HG03558 (cell line): Measurements from ENCODE around the gene CELF1.
A peak's percentile ranks its signal among the peaks of the same experiment; 100 is the strongest.
"Not testable (repeated sequence)": the region's sequence is repeated elsewhere in the genome, so short reads cannot be mapped to it uniquely, and the experiment has no call there.

Experiments used
- ATAC-seq: cut with Tn5 transposase; IDR thresholded peaks from one replicate; pipeline ENCODE4 v1.9.1; 2021; ENCODE audit warnings: moderate number of reproducible peaks; ENCODE audit not compliant: unreplicated experiment; ENCODE audit errors: extremely low read depth

The CELF1 gene

DNA sequence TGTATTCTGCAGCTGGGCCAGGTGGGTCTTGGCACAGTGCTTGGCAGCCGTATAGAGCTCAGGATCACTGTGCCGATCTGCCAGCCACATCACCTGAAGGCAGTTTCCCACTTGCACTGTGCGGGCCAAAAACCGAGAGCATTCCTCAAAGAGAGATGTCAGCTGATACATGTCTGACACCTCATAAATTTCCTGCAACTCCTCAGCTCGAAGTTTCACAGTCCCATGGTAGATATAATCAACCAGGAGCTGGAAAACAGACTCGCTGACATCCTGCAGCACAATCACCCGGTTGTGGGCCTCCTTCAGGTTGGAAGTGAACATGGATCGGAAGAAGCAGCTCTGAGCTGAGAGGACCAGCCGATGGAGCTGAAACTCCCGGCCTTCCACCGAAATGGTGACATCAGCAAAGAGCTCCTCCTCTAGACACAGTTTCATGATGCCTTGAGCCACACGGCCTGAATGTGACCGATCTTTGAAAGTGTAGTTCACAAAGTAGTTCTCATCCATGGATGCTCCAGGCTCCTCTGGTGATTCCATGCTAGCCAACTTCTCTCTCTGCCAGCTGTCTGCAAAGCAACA, 24.6 kb upstream of the CELF1 start:
- no peak for ATAC-seq

DNA sequence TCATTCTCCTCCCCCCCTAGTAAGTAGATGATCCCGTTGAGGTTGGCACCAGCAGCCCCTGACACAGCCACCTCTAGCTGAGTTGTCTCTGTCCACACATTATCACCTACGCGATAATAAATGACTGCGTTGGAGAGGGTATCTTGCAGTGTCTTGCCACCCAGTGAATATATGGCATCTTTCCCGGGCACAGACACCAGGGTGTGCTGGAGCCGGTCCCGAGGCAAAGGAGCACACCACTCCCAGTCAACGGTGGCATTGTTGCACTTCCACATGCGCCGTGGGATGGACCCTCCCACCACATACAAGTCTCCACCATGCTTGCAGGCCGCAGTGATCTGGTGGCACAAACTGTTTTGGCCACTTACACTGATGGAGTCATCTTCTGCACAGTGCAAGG, 20.4 kb upstream of the CELF1 start:
- ATAC-seq: no peak

DNA sequence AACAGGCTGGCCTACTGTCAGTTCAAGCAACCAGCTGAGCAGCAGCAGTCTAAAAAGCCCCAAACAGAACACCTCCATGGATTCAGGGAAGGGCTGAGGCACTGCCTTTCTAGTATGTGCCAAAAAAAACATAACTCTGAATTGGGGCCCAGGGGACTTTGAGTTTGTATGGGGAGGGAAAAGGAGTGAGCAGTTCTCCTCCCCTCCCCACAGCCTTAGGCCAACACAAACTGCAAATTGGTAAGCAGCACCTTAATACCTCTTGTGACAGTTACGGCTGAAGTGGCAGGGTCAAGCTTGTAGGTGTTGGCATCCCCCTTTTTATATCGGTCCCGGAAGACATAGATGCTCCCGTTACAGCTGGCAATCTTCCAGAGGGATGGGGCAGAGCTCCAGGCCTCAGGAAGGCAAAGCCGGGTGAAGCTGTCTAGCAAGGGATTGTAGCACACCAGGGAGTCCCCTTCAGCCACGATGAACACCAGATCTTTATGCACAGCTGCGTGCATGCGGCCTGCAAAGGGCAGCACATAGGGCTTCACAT, 19.9 kb upstream of the CELF1 start:
- ATAC-seq: no peak

DNA sequence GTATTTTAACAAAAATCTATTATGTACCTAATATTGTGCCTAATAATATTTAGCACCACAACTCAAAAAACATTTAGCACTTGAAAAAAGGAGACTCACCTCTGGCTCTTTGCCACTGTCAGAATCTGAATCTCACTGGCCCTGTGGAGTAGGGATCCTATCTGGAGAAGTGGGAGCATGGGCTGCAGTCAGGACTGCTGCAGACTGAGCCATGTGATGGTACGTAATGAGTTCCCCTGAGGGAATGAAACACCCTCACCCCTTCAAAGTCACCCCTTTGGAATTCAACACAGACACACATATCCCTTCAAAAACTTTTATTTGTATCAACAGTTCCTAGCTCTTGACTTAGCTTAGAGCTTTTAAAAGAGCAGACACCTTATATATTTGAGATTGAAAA, 19.0 kb upstream of the CELF1 start:
- ATAC-seq: no peak

DNA sequence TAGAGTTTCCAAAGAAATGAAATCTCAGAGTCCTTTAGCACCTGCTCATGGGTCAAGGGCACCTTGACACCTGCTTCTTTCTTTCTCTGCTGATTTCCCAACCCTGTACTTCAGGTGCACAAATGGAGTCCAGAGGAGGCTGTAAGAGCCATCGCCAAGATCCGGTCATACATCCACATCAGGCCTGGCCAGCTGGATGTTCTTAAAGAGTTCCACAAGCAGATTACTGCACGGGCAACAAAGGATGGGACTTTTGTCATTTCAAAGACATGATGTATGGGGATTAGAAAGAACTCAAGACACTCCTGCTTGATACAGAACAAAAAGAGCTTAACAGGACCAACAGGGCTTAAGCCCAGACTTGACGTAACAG, 18.4 kb upstream of the CELF1 start:
- no peak for ATAC-seq

DNA sequence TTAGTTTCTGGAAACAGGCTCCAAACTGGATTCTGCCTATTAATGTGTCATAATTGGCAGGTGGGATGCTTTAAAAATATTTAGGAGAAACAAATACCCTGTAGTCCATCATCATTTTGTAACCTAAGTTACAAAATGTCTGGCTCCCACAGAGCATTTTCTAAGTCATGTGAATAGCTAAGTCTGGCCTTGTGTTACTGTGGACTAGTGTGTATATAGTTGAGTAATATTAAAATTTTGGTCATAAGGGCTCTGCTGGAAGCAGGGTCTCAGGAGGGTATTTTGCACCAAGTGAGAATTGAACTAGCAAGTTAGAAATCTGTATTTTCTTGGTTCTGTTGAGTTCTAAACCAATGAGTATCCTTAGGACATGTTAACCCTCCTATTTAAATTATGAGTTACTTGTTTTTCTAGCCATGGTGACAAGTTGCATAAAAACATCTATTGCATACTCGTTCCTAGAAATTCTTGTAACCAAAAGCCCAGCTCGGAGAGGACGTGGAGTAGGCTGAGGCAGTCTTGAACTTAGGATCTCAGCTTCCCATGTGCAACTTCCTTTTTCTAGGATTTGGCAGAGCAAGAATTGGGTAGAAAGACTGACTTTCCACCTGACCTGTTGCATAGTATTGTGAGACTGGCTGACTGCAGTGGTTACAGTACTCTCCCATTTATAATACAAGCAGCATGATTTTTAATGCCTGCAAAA, 17.9 kb upstream of the CELF1 start:
- no peak for ATAC-seq

DNA sequence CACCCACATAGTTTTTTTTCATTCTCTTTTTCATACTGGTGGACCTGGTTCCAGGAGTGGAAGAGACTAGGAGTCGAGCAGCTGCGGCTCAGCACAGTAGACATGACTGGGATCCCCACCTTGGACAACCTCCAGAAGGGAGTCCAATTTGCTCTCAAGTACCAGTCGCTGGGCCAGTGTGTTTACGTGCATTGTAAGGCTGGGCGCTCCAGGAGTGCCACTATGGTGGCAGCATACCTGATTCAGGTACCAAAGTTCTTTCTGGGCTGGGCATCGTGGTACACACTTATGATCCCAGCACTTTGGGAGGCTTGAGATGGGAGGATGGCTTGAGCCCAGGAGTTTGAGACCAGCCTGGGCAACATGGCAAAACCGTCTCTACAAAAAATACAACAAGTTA, 16.7 kb upstream of the CELF1 start:
- ATAC-seq: no peak

DNA sequence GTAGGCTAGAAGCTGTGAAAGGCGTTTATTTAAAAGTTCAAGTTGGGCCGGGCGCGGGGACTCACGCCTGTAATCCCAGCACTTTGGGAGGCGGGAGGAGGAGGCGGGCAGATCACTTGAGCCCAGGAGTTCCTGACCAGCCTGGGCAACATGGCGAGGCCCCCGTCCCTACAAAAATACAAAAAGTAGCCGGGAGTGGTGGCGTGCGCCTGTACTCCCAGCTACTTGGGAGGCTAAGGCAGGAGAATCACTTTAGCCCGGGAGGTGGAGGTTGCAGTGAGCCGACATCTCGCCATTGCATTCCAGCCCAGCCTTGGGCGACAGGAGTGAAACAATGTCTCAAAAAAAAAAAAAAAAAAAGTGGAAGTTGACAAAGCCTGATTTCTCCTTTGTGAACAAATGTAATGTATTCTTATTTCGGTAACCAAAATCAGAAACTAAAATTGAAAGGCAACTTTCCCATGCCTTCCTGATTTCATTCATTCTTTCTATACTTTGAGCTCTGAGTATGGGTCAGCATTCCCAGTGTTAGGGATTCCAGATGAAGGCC, 13.3 kb upstream of the CELF1 start:
- no peak for ATAC-seq

DNA sequence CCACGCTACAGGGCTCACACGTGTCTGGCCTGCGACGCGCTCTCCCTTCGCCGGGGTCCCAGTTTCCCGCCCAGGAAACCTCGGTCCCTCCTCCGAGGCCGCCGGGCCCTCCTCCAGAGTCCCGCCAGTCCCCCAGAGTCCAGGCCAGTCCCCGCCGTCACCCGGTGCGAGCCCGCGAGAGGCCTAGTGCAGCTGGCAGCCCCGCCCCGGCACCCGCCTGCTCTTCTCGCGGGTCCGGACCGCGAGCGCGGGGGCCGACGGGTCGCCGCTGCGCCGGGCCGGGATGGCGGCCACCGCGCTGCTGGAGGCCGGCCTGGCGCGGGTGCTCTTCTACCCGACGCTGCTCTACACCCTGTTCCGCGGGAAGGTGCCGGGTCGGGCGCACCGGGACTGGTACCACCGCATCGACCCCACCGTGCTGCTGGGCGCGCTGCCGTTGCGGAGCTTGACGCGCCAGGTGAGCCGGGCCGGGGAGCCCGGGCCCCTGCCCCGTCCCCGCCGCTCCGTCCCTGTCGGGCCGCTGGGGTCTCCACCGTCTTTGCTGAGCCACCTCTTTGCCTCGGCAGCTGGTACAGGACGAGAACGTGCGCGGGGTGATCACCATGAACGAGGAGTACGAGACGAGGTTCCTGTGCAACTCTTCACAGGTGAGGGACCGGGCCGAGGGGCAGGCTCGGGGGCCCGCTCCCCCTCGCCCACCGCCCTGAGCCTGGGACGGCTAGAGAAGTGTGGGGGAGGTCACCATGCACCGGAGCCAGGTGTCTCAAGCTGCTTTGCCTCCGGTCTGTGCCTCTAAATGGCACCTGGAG, 12.6 kb upstream of the CELF1 start, which contains the start of gene PTPMT1:
TSS of gene PTPMT1 (plus strand) at position 260 of the 809 bp plus-strand sequence. CDS start at position 284, 24 bp downstream.
- ATAC-seq: peak; percentile 62

DNA sequence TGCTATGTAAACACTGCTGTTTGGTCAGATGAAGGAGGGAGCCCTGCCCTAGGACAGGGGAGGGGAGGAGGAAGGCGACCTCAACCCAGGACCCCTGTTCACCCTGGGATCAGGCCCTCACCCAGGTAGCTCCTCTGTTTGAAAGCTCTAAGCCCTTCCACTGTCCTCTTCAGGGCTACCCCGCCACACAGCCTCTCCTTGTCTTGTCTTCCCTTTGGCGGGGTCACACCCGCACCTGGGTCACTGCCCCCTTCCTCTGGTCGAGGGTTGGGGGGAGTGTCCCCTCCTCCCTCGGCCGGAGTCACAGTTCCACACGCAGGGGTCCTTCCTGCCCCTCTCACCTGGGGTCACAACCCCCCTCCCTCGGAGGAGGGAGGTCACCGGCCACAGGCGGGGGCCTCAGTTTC, 12.0 kb upstream of the CELF1 start:
- ATAC-seq: no peak

DNA sequence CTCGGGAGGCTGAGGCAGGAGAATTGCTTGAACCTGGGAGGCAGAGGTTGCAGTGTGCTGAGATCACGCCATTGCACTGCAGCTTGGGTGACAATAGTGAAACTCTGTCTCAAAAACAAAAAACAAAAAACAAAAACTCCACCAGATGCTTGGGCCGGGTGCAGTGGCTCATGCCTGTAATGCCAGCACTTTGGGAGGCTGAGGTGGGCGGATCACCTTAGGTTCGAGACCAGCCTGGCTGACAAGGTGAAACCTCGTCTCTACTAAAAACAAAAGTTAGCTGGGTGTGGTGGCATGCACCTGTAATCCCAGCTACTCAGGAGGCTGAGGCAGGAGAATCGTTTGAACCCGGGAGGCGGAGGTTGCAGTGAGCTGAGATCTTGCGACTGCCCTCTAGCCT, 11.4 kb upstream of the CELF1 start:
- not testable (repeated sequence) for ATAC-seq

DNA sequence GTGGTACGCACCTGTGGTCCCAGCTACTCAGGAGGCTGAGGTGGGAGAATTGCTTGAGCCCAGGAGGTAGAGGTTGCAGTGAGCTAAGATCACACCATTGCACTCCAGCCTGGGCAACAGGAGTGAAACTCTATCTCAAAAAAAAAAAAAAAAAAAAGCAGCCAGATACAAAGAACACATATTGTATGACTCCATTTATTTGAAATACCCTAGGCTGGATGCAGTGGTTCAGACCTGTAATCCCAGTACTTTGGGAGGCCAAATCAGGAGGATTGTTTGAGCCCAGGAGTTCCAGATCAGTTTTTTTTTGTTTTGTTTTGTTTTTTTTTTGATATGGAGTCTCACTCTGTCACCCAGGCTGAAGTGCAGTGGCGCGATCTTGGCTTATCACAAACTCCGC, 9.5 kb upstream of the CELF1 start:
- ATAC-seq: not testable (repeated sequence)

DNA sequence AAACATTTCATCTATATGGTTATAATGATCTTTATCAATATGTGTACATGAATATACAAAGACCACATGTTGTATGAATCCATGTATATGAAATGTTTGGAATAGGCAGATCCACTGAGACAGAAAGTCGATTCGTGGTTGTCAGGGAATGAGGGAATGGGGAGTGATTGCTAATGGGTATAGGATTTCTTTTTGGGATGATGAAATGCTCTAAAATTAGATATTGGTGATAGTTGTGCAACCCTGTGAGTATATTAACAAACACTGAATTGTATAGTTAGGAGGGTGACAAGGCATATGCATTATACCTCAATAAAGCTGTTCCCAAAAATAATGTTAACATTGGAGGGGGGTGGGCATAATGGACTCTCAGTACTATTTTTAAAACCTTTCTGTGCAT, 7.5 kb upstream of the CELF1 start:
- no peak for ATAC-seq

DNA sequence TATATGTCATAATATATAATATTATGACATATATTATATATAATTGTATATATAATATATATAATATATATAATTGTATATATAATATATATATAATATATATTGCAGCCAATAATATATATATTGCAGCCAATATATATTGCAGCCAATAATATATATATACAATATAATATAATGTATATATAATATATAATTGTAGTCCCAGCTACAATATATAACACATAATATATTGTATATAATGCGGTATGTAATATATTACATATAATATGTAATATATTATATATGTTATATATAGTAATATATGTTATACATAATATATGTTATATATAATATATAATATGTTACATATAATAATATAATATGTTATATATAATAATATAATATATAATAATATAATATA, 5.8 kb upstream of the CELF1 start:
- ATAC-seq: no peak

DNA sequence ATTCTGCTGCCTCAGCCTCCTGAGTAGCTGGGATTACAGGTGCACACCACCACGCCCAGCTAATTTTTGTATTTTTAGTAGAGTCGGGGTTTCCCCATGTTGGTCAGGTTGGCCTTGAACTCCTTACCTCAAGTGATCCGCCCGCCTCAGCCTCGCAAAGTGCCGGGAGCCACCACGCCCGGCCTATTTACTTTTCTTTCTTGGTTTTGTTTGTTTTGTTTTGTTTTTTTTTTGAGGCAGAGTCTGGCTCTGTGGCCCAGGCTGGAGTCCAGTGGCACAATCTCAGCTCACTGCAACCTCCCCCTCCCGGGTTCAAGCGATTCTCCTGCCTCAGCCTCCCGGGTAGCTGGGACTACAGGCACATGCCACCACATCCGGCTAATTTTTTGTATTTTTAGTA, 4.1 kb upstream of the CELF1 start:
- not testable (repeated sequence) for ATAC-seq

DNA sequence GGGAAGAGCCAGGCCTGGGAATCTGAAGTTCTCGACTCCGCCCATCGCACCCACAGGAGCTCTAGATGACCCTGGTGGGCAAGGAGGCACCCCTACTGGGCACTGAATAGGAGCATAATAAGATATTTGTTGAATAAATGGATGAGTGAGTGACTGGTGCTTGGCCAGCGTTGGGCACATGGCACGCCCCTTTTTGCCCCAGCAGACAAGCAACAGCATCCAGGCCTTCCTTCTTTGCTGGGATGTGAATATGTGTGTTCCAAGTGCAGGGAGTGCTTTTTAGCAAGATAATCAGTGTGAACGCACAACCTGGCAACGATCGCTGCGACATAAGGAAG, 443 bp upstream of the CELF1 start:
- no peak for ATAC-seq

DNA sequence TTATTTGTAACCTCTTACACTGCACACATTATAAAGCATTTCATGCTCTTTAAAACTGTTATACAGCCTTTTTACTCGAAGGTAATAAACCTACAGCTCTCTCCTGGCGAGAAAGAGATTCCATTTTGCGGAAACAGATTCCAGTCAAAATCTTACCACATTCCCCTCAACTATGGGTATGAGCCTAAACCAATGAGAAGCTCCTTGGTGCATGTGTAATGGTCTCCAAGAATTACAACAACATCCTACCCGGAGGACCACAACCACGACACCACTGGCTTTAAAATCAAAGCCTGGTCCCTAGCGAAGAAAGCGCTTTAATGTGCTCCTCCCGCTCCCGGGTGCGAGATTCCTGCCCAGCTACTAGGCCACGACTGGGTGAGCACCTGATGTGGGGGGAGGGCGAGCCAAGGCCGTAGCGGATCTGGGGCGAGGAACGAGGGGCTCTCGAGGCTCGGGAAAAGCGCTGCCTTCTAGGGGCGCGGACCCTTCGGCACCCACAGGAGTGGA, 821 bp downstream of the CELF1 start:
- no peak for ATAC-seq

DNA sequence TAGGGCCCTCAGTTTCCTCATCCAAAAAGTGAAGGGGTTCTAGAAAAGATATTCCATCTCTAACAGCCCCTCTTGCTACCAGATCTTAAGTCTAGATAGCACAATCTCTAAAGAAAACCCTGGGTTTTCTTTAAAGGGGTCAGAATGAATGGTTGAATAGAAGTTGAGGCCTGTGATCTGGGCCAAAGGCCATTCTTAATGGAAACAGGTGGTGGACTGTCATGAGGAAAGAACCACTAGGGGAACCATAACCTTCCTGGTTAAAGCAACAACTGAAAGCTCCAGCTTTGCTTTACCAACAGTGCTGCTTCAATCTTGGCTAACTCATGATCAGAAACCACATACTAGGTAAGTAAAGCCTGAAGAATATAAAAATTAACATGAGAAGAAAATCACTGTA, 1.8 kb downstream of the CELF1 start:
- ATAC-seq: no peak

DNA sequence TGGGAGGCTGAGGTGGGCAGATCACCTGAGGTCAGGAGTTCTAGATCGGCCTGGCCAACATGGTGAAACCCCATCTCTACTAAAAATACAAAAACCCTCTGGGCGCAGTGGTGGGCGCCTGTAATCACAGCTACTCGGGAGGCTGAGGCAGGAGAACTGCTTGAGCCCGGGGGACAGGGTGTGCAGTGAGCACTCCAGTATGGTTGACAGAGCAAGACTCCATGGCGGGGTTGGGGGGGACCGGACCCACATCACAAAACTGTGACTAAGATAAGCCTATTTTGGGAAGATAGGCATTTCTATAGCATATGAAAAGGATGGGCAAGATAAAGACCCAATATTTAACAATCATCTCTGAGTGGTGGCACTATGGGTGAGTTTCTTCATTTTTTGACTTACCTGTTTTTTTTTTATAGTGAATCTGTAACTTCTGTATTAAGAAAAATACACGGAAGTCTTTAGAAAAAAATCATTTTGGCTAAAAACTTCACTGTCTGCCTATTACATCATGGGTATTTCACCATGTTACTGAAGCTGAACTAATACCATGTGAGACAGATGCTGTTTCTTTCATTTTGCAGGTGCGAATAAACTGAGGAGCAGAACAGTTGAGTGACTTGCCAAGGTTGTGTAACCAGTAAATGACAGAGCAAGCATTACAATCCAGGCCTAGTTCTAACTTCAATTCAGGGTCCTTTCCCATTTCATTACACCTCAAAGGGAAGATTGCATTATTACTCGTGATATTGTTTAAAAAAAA, 2.5 kb downstream of the CELF1 start:
- ATAC-seq: no peak

DNA sequence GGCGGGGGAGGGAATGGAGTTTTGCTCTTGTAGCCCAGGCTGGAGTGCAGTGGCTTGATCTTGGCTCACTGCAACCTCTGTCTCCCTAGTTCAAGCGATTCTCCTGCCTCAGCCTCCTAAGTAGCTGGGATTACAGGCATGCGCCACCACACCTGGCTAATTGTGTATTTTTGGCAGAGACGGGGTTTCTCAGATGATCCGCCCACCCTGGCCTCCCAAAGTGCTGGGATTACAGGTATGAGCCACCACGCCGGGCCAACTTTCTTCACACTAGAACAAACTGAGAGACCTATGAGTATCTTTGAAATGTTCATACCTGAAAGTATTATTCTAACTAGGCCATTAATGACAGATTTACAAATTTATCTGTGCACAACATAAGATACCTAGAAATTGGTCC, 6.7 kb downstream of the CELF1 start:
- not testable (repeated sequence) for ATAC-seq
